KMS-11 (cell line): Measurements from ENCODE around the gene RHOD.
A peak's percentile ranks its signal among the peaks of the same experiment; 100 is the strongest.

Experiments used
- H2AFZ ChIP-seq: fragments of 200-600 bp; sonication (generic); 2 replicates; pipeline ENCODE4 v1.6.1; 2016; ENCODE audit warnings: antibody characterized with exemption, mixed run types, low read depth
- H3K27ac ChIP-seq: fragments of 200-600 bp; sonication (generic); 2 replicates; pipeline ENCODE4 v1.6.1; 2016; ENCODE audit warnings: mild to moderate bottlenecking, mixed run types
- H3K27me3 ChIP-seq: fragments of 200-600 bp; sonication (generic); 2 replicates; pipeline ENCODE4 v1.6.1; 2017; ENCODE audit warnings: mild to moderate bottlenecking, low read depth, mixed run types, moderate library complexity; ENCODE audit not compliant: insufficient read depth
- H3K36me3 ChIP-seq: fragments of 200-600 bp; sonication (generic); 2 replicates; pipeline ENCODE4 v1.6.1; 2017; ENCODE audit warnings: mild to moderate bottlenecking, mixed run types; ENCODE audit not compliant: insufficient read depth
- H3K4me1 ChIP-seq: fragments of 200-600 bp; sonication (generic); 2 replicates; pipeline ENCODE4 v1.6.1; 2016; ENCODE audit warnings: mild to moderate bottlenecking, low read depth, mixed run types; ENCODE audit not compliant: poor library complexity, severe bottlenecking
- H3K4me2 ChIP-seq: fragments of 200-600 bp; sonication (generic); 2 replicates; pipeline ENCODE4 v1.7.0; 2016; ENCODE audit warnings: mild to moderate bottlenecking, mixed run types
- H3K4me3 ChIP-seq: fragments of 200-600 bp; sonication (generic); IDR thresholded peaks from 2 replicates; pipeline ENCODE4 v1.6.1; 2017; ENCODE audit warnings: low read depth, low read length, mixed read lengths; ENCODE audit not compliant: insufficient read depth
- H3K79me2 ChIP-seq: fragments of 200-600 bp; sonication (generic); 2 replicates; pipeline ENCODE4 v1.6.1; 2016; ENCODE audit warnings: low read depth, mixed run types; ENCODE audit not compliant: insufficient read depth
- H3K9ac ChIP-seq: fragments of 200-600 bp; sonication (generic); 2 replicates; pipeline ENCODE4 v1.6.1; 2016; ENCODE audit warnings: mild to moderate bottlenecking, mixed run types
- H4K20me1 ChIP-seq: fragments of 200-600 bp; sonication (generic); 2 replicates; pipeline ENCODE4 v1.6.1; 2016; ENCODE audit warnings: mild to moderate bottlenecking, mixed run types; ENCODE audit not compliant: insufficient read depth
- CTCF ChIP-seq: fragments of 200-600 bp; sonication (generic); conservative IDR thresholded peaks from 2 replicates; pipeline ENCODE4 v1.6.1; 2017; ENCODE audit warnings: low read depth, mild to moderate bottlenecking, antibody characterized with exemption, low read length, moderate library complexity, mixed read lengths

Gene RHOD

GRCh38 chr11:67032830-67033551, 23.7 kb upstream of the RHOD start:
- H3K36me3 ChIP-seq = no peaks in the 10 kb centered on the region
- H3K27me3 ChIP-seq = no peaks in the 10 kb centered on the region; the same call in 1 of the 2 replicates
- H3K9ac ChIP-seq = no peak overlapping the region
- no peak overlapping the region for H3K27ac ChIP-seq
- no peak overlapping the region for H2AFZ ChIP-seq
- no peaks in the 10 kb centered on the region for H3K79me2 ChIP-seq
- no peak overlapping the region; the same call in 1 of the 2 replicates for H3K4me2 ChIP-seq
- H3K4me3 ChIP-seq = no peak overlapping the region
- H4K20me1 ChIP-seq = no peaks in the 10 kb centered on the region
- no peak for TF ChIP-seq CTCF
- H3K4me1 ChIP-seq = peaks cover 14% of the 10 kb centered on the region

- Histone ChIP-seq H3K27ac (peak overlapping the region; percentile 14; the same call in 1 of the 2 replicates), H4K20me1 (no peaks in the 10 kb centered on the region), H3K4me1 (peaks cover 14% of the 10 kb centered on the region), H3K36me3 (no peaks in the 10 kb centered on the region), H2AFZ (no peak overlapping the region), H3K79me2 (no peaks in the 10 kb centered on the region), H3K4me2 (peak overlapping the region; percentile 33), H3K27me3 (no peaks in the 10 kb centered on the region; the same call in 1 of the 2 replicates), H3K4me3 (no peak overlapping the region), H3K9ac (no peak overlapping the region)
- TF ChIP-seq CTCF = no peak
Measured at GRCh38 chr11:67033661-67034166, 22.9 kb upstream of the RHOD start.

GRCh38 chr11:67034350-67034749, 22.3 kb upstream of the RHOD start:
- Histone ChIP-seq H3K27ac (no peak overlapping the region), H4K20me1 (no peaks in the 10 kb centered on the region), H3K36me3 (no peaks in the 10 kb centered on the region), H3K79me2 (no peaks in the 10 kb centered on the region), H3K9ac (no peak overlapping the region), H2AFZ (no peak overlapping the region), H3K4me2 (peak overlapping the region; percentile 33), H3K27me3 (no peaks in the 10 kb centered on the region; the same call in 1 of the 2 replicates), H3K4me1 (peaks cover 14% of the 10 kb centered on the region), H3K4me3 (no peak overlapping the region)
- no peak for TF ChIP-seq CTCF

GRCh38 chr11:67040147-67040546, 16.5 kb upstream of the RHOD start:
- H3K4me1 ChIP-seq = no peaks in the 10 kb centered on the region
- H3K4me2 ChIP-seq = no peak overlapping the region
- no peak overlapping the region for H2AFZ ChIP-seq
- no peaks in the 10 kb centered on the region for H4K20me1 ChIP-seq
- H3K9ac ChIP-seq = no peak overlapping the region
- no peak for TF ChIP-seq CTCF
- H3K27me3 ChIP-seq = peaks cover 11% of the 10 kb centered on the region
- H3K79me2 ChIP-seq = no peaks in the 10 kb centered on the region
- H3K4me3 ChIP-seq = no peak overlapping the region
- H3K36me3 ChIP-seq = no peaks in the 10 kb centered on the region
- no peak overlapping the region for H3K27ac ChIP-seq
